ENCODE results near the gene PELI2. TPM values are rescaled to one million over a fixed set of nuclear protein-coding genes. Genes with fewer than 3 reads are reported as not detected.
"Not testable (repeated sequence)": the region's sequence is repeated elsewhere in the genome, so short reads cannot be mapped to it uniquely, and the experiment has no call there.

Gene PELI2
- total and polyA plus RNA-seq, 11 donors: 0.80 to 5.2 (median 3.3) TPM

DNA sequence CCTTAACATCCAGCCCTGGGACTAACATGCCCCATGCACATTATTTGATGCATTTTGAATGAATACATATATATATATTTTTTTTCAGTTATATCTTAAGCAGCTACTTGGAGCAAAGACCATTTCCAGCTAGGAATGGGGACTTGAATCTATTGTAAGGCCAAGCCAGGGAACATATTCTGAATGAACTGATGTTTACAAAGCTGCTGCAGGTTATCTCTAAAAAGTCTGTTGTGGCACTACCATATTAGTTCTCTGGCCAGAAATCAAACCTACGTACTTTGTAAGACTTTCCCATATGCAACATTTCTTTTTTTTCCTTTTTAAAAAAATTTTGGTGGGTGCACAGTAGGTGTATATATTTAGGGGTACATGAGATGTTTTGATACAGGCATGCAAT is 43.4 kb downstream of the PELI2 start:
- Histone ChIP-seq H3K36me3 (no peaks in the 10 kb centered on the region), H3K27me3 (no peaks in the 10 kb centered on the region), H3K4me1 (peaks cover 0 to 7% (median 0%) of the 10 kb centered on the region in 12 donors), H3K9me3 (peaks cover 0 to 47% (median 22%) of the 10 kb centered on the region in 12 donors), H3K27ac (no peak overlapping the region), H3K4me3 (no peak overlapping the region)
- 90 to 95% (median 92%) methylated on average over 1 of the region's 1 CpG for WGBS, 4 donors
- DNase-seq (no peak), ATAC-seq (no peak)
- intact Hi-C loops (cut with DNase I): no loop called here
- TF ChIP-seq, protein P1, sequence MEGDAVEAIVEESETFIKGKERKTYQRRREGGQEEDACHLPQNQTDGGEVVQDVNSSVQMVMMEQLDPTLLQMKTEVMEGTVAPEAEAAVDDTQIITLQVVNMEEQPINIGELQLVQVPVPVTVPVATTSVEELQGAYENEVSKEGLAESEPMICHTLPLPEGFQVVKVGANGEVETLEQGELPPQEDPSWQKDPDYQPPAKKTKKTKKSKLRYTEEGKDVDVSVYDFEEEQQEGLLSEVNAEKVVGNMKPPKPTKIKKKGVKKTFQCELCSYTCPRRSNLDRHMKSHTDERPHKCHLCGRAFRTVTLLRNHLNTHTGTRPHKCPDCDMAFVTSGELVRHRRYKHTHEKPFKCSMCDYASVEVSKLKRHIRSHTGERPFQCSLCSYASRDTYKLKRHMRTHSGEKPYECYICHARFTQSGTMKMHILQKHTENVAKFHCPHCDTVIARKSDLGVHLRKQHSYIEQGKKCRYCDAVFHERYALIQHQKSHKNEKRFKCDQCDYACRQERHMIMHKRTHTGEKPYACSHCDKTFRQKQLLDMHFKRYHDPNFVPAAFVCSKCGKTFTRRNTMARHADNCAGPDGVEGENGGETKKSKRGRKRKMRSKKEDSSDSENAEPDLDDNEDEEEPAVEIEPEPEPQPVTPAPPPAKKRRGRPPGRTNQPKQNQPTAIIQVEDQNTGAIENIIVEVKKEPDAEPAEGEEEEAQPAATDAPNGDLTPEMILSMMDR (IDR thresholded peaks at IDR 0.05): no peak
- TF ChIP-seq POLR2A (IDR thresholded peaks at IDR 0.05): no peak

DNA sequence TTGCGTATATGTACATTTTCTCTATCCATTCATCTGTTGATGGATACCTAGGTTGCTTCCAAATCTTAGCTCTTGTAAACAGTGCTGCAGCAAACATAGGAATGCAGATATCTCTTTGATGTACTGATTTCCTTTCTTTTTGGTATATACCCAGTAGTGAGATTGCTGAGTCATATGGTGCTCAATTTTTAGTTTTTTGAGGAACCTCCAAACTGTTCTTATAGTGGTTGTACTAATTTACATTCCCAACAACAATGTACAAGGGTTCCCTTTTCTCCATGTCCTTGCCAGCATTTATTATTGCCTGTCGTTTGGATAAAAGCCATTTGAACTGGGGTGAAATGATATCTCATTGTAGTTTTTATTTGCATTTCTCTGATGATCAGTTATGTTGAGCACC is 44.3 kb downstream of the PELI2 start:
- no peak for ATAC-seq
- TF ChIP-seq, protein P1 (IDR thresholded peaks at IDR 0.05): no peak
- TF ChIP-seq POLR2A (IDR thresholded peaks at IDR 0.05): no peak
- H3K4me1 ChIP-seq: peaks cover 0 to 7% (median 0%) of the 10 kb centered on the region in 12 donors
- no peak for DNase-seq
- H3K27ac ChIP-seq: no peak overlapping the region
- H3K9me3 ChIP-seq: peaks cover 0 to 55% (median 23%) of the 10 kb centered on the region in 12 donors
- H3K27me3 ChIP-seq: no peaks in the 10 kb centered on the region
- no peak overlapping the region for H3K4me3 ChIP-seq
- intact Hi-C loops (cut with DNase I): no loop called here
- 87 to 92% (median 91%) methylated on average over 2 of the region's 2 CpGs for WGBS, 4 donors
- H3K36me3 ChIP-seq: no peaks in the 10 kb centered on the region

DNA sequence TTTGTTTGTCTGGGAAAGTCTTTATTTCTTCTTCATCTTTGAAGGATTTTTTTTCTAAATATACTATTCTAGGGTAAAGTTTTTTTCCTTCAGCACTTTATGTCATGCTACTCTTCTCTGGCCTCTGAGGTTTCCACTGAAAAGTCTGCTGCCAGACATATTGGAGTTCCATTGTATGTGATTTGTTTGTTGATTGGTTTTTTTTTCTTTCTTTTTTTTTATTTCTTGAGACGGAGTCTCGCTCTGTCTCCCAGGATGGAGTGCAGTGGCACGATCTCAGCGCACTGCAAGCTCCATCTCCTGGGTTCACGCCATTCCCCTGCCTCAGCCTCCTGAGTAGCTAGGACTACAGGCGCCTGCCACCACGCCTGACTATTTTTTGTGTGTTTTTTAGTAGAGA is 48.4 kb downstream of the PELI2 start:
- peaks cover 0 to 56% (median 23%) of the 10 kb centered on the region in 12 donors for H3K9me3 ChIP-seq
- H3K27ac ChIP-seq; H3K36me3 ChIP-seq; H3K27me3 ChIP-seq; DNase-seq; intact Hi-C loops (cut with DNase I); H3K4me3 ChIP-seq; ATAC-seq; H3K4me1 ChIP-seq: not testable (repeated sequence)
- WGBS, 4 donors: 96 to 98% (median 98%) methylated on average over 7 of the region's 7 CpGs

GRCh38 chr14:56168007-56168616 is 49.9 kb downstream of the PELI2 start:
- ATAC-seq: no peak
- no peaks in the 10 kb centered on the region for H3K27me3 ChIP-seq
- TF ChIP-seq, protein P1 (IDR thresholded peaks at IDR 0.05): no peak
- no peak for TF ChIP-seq POLR2A (IDR thresholded peaks at IDR 0.05)
- no peak for DNase-seq
- no peak overlapping the region for H3K27ac ChIP-seq
- peaks cover 0 to 46% (median 20%) of the 10 kb centered on the region in 12 donors for H3K9me3 ChIP-seq
- WGBS, 4 donors: 88 to 91% (median 89%) methylated on average over 3 of the region's 3 CpGs
- intact Hi-C loops (cut with DNase I): no loop called here
- H3K4me3 ChIP-seq: no peak overlapping the region
- H3K4me1 ChIP-seq: peaks cover 0 to 13% (median 4%) of the 10 kb centered on the region in 12 donors
- H3K36me3 ChIP-seq: no peaks in the 10 kb centered on the region

- no peaks in the 10 kb centered on the region for H3K36me3 ChIP-seq
- 75 to 90% (median 84%) methylated on average over 6 of the region's 6 CpGs for WGBS, 4 donors
- no peak overlapping the region for H3K4me3 ChIP-seq
- intact Hi-C loops (cut with DNase I): no loop called here
- no peak overlapping the region for H3K27ac ChIP-seq
- H3K27me3 ChIP-seq: no peaks in the 10 kb centered on the region
- ATAC-seq (no peak), DNase-seq (no peak)
- TF ChIP-seq, protein P1 (IDR thresholded peaks at IDR 0.05): no peak
- no peak for TF ChIP-seq POLR2A (IDR thresholded peaks at IDR 0.05)
- H3K4me1 ChIP-seq: peaks cover 0 to 18% (median 4%) of the 10 kb centered on the region in 12 donors
- H3K9me3 ChIP-seq: peaks cover 0 to 27% (median 8%) of the 10 kb centered on the region in 12 donors
Observed at GRCh38 chr14:56170028-56170427, 51.8 kb downstream of the PELI2 start.
